CD4-positive, alpha-beta T cell treated with Interferon gamma for 1 hour (primary cell): ENCODE results near the gene FAM89B.
A peak's percentile ranks its signal among the peaks of the same experiment; 100 is the strongest.

Source experiments
- DNase-seq: peaks from one replicate; pipeline ENCODE4 v3.0.0-alpha.2; 2020

Gene FAM89B

DNA sequence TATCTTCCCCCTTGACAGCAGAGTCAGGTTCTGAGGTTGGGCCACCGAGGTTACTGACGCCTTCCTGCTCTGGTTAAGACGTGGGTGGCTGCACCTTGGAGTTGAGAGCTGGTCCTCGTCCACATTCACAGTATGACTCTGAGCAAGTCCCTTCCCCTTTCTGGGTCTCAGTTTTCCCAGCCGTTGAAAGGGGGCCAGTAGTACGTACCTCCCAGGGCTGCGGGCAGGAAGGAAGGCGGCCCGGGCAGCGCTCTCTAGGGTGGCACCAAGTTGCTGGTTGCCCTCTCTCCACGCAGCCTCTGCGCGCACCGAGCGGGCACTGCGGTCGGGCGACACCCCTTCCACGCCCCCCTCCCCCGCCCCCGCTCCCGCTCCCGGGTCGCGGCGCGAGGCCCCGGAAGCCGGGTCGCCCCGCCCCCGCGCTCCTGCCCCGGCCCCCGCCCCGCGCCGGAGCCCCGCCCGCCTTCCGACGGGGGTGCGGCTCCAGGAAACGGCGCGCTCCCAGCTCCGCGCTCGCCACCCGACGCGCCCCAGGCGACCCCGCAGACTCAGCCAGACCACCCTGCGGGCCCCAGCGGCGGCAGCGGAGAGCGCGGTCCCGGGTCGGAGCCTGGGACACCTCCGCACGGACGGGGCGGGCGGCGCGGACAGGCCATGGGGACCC, 3.4 kb downstream of the FAM89B start, which contains the start of gene EHBP1L1:
Gene EHBP1L1, plus strand, starts transcription at position 486 of the 664 bp plus-strand sequence. CDS start 250 bp downstream, outside the sequence.
- DNase-seq, result peak; percentile 84

DNA sequence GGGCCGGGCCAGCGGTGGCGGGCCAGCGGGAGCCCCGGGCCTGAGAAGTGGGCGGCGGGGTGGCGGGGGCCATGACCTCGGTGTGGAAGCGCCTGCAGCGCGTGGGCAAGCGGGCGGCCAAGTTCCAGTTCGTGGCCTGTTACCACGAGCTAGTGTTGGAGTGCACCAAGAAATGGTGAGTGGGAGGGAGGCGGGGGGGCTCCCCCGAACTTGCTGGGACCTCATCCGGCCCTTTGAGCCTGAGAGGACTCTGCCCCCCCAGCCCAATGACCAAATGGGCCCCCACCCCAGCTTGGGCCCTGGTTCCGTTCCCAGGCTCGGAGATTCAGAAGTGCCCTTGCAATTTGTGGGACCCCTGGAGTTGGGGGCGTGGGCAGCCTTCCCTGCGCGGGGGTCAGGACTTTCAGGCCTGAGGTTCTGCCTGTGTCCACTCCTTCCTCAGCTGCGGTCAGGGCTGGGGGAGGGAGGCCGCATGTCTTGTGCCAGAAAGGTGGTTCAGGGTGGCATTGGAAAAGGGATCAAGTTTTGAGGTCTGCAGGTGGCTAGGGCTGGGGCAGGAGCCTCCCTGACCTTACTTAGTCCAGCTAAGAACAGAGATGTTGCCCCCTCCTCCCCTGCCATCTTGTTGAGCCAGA, 4.0 kb downstream of the FAM89B start:
- no peak for DNase-seq

DNA sequence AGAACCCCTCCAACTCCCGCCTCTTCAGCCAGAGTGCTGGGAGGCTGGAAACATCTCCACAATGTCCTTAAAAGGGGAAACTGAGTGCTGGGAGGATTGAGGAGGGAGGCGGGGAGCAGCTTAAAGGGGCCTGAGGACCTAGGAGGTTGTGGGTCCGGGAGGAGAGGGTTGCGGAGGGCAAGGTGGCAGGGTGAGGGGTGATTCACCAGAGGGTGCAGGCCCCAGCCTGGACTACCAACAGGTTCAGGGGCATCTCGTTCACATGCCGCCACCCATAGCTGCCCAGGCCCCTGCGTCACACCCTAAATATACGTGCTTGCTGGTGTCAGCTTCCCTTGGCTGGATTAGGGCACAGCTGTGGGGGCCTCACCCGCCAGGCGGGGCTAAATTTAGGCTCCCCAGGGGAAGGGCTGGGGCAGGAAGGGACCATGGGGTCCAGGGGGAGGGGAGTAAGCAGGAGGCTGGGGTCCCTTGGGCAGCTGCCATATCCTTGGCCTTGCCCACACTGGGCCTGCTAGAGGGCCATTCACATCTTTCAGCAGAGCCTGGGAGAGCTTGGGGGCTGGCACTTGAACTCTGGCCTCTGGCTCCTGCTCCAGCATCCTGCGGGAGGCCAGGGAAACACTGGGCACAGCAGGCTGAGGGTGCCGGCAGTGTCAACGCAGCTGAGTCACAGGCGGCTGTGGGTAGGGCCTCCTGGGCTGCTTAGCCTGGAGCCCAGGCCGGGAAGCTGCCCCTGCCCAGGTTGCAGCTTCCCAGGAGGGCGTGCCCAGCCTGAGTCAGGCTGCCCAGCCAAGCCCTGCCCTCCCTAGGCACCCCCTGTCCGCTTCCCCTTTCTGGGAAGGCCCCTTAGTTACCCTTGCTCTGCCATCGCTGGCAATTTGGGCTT, 4.8 kb downstream of the FAM89B start:
- DNase-seq, result peak; percentile 79

DNA sequence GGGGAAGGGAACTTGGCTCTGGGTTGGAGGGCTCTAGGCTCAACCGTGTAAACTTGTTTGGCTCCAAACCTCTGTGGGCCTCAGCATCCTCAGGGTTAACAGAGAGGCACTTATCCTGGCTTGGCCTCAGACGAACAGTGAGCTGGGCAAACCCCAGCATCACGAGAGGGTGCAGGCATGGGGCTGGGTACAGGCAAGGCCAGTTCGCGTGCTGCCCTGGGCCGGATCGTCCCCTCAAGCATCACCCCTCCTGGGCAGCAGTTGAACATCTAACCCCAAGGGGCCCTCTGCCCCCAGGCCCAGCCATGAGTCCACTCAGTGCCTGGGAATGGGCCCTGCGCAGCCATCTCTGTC, 5.4 kb downstream of the FAM89B start:
- no peak for DNase-seq

DNA sequence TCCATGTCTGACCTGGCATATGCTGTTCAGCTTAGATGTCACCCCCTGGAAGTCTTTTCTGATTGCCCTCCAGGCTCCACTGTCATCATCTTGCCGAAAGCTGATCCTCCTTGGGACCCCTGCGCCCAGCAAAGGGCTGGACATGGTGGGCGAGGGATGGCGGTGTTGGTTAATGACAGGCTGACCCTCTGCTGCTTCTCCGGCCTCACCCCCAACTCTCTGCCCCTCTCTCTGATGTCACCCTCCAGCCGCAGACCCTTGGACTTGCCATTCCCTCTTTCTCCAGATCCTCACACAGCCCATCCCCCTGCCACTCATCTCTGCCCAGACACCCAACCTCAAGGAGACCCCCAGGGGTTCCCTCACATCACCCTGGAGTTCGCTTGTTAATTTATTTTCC, 5.8 kb downstream of the FAM89B start:
- DNase-seq, result no peak

DNA sequence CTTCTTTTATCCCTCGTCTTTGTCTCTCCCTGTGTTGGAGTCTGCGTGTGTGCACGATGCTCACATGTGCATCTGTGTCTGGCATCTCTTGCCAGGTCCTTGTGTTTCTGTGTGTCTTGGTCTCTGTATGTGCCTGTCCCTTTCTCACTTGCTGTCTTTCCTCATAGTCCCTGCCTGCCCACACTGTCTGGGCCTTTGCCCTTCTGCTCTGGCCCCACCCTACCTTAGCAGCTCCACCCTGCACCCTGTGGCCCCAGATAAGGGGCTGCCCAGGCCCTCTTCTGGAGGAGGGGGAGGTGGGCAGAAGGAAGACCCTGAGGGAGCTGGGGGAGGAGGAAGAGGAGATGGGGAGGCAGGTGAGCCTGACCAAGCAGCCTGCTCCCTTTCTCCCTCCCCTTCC, 6.3 kb downstream of the FAM89B start:
- no peak for DNase-seq

DNA sequence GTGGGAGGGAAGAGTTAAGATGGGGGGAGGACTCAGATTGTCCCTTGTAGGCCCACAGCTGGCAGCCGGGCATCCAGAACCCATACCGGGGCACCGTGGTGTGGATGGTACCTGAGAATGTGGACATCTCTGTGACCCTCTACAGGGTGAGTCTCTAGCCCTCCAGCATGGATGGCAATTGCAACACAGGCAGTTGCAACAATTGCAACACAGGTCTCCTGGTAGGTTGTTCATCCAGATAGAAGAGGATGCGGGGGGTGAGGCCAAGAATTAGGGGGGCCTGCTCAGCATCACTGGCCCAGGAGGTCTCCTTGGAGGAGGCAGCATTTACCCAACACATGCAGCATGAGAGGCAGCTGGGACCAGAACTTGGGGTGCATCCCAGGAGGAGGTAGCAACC, 7.0 kb downstream of the FAM89B start:
- no peak for DNase-seq

DNA sequence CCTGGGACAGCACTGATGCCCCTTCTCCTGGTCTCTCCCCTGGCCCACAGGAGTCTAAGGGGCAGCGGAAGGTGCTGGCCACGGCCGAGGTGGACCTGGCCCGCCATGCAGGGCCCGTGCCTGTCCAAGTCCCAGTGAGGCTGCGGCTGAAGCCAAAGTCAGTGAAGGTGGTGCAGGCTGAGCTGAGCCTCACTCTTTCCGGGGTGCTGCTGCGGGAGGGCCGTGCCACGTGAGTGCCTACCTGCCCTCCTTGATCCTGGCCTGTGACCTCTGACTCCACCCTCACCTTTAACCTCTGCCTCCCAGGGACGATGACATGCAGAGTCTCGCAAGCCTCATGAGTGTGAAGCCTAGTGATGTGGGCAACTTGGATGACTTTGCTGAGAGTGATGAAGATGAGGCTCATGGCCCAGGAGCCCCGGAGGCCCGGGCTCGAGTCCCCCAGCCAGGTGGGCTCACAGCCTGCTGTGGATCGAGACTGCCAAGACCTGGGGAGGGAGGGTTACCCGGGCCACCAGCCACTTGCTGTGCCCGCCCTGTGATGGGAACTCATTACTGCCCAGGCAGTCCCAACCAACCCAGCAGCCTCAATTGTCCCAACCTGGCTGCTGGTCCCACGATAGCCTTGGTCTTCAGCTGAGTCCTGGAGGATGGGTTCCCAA, 7.8 kb downstream of the FAM89B start:
- DNase-seq, result no peak

DNA sequence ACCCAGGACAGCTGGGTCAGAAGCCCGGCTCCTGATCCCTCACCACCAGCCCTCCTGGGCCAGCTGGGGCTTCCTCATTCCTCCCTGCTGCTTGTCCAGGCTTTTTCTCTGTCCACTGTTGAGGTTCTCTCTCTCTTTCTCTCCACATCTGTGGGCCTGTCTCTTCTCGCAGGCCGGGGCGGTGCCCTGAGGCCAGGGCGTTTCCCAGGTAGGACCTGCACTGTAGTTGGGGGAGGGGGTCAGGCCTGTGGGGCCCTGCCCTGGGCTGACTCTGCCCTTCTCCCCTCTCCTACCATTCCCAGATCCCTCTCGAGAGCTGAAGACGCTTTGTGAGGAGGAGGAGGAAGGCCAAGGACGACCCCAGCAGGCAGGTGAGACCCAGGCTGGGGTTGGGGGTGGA, 8.4 kb downstream of the FAM89B start:
- no peak for DNase-seq

DNA sequence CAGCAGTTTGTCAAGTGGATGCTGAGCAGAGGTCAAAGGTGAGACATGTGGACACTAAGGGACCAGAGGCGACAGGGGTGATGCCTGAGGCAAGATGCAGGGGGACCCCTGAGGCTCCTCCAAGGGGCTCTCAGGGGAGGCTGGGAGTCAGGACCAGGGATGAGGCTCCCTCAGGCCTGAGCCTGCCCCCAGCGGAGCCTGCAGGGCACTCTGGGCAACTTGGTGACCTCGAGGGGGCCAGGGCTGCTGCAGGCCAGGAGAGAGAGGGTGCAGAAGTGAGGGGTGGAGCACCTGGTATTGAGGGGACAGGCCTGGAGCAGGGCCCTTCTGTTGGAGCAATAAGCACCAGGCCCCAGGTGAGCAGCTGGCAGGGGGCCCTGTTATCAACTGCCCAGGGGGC, 9.6 kb downstream of the FAM89B start:
- DNase-seq, result no peak

DNA sequence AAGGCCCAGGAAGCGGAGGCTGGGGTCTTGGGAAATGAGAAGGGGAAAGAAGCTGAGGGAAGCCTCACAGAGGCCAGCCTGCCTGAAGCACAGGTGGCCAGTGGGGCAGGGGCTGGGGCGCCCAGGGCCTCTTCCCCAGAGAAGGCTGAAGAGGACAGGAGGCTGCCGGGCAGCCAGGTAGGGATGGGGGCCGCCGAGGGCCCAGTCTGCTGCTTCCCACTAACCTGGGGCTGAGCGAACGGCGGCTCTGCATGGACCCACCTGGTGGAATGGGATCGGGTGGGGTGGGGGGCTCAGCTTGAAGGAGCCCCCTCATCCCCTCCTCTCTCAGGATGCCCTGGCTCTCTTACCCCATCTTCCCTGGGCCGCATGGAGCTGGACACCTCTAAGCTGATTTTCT, 11.3 kb downstream of the FAM89B start:
- no peak for DNase-seq

DNA sequence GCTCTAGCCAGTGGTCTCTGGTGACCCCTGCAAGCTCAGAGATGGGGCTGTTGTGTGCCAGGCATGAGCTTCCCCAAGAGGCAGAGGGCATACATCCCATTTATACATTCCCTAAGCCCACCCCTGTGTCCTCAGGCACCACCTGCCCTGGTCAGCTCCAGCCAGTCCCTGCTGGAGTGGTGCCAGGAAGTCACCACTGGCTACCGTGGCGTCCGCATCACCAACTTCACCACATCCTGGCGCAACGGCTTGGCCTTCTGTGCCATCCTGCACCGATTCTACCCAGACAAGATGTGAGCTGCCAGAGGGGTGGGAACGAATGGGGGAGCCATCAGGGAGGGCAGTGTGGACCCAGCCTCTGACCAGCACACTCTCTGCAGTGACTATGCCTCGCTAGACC, 11.8 kb downstream of the FAM89B start:
- DNase-seq, result no peak

DNA sequence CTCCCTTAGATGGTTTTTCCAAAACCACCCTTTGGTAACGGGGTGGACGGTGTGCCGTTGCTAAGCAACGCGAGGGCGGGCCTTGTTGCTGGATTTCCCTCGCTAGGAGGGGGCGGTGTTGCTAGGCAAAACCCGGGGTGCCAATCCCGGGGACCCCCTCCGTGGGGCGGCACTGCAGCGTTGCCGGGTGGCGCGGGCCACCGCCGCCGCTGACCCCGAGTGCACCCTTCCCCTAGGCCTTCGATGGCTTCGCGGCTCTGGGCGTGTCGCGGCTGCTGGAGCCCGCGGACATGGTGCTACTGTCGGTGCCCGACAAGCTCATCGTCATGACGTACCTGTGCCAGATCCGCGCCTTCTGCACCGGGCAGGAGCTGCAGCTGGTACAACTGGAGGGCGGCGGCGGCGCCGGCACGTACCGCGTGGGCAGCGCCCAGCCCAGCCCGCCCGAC, 12.4 kb downstream of the FAM89B start:
- DNase-seq, result no peak

DNA sequence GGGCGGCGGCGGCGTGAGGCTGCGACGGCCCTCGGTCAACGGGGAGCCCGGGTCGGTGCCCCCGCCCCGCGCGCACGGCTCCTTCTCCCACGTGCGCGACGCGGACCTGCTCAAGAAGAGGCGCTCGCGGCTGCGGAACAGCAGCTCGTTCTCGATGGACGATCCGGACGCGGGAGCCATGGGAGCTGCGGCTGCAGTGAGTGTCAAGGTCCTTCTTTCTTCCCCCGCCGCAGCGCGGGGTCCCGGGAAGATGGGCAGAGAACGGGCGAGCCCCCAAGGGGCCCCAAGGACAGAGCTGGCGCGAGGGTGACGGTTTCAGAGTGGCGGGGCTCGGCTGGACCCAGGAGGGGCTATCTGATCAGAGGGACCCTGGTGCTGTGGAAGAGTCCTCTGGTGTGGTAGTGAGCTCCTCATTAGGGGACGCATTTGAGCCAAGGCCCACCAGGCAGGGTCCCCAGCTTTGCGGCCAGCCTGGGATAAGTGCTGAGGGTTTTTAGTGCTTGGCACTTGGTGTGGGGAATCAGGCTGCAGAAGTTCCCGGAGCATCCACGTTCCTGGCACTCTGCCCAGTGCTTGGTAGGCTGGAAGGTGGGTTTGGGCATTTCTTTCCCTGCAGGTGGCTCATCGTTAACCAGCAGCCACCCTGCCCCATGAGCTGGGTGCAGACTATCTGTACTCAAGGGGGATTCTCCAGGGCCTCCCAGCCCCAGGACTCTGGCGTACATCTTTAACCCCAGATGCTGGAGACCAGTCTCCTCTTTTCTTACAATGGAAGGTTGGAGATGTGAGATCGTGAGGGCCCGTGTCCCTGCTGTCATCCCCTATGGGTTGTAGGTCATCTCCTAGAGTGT, 13.3 kb downstream of the FAM89B start:
- DNase-seq, result no peak

DNA sequence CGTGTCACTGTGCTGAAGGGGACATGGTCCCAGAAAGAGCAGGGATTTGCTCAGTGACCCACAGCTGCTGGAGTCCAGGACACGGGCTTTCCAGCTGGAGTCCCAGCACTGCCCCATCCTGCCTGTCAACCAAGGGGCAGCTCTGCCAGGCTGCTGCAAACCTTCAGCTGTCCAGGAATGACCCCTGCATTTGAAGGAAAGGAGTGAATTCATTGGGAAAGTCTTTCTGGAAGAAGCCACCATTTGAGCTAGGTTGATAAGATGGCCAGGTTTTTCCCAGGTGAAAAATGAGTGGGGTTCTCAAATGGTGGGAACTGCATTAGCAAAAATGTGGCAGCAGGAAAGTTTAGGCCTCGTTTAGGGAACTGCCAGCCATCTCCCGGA, 13.9 kb downstream of the FAM89B start:
- no peak for DNase-seq

DNA sequence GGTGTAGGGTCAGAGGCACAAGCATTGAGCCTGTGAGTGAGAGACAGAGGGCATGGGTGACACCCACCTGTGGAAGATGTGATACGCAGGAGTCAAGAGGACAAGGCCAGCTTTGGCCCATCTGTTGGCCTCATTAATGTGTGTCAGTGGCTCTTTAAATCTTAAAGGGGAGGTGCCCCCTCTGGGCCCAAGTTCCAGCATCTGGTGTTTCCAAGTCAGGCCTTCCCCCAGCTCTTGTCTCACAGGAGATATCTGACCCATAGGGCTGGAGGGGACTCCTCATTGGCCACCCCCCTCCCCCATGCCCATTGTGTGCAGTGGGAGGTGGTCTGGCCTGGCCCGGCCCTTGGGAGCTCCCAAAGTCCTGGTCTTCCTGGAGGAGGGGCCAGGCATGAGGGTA, 14.3 kb downstream of the FAM89B start:
- DNase-seq, result no peak

DNA sequence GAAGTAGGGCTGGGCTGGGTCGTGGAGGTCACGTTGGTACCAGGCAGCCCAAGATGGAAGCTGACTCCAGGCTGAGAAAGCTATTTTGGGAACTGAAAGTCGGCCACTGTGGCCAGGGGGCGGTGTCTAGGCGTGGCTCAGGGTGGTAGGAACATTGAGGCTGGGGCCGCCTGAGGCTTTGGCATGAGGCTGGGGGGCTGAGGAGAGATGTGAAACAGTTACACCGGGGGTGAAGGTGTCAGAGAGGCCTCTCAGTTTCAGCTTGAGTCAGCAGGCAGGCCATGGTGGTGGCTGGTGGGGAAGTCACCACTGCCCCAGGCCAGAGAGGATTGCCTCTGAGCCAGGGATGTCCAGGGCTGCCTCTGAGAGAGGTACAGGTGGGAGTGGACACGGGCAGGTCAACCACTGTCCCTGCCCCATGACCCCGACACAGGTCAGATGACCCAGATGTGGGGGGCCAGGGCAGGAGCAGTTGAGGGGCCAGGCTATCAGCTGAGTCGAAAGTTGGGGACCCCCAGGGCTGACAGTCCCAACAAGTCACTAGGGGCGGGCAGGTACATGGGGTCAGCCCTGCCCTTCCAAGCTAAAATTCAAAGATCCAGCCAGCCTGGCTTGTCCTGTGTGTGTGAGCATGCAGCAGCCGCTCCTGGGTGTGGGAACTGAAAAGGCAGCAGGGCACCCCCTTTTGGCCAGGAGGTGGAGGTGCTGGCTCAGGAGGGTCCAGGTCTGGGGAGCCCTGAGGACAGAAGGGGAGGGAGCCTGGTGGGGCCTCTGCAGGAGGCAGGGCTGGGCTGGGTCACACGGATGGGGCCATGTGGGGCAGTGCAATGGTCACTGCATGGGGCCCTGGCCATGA, 16.1 kb downstream of the FAM89B start:
- DNase-seq, result peak; percentile 81

DNA sequence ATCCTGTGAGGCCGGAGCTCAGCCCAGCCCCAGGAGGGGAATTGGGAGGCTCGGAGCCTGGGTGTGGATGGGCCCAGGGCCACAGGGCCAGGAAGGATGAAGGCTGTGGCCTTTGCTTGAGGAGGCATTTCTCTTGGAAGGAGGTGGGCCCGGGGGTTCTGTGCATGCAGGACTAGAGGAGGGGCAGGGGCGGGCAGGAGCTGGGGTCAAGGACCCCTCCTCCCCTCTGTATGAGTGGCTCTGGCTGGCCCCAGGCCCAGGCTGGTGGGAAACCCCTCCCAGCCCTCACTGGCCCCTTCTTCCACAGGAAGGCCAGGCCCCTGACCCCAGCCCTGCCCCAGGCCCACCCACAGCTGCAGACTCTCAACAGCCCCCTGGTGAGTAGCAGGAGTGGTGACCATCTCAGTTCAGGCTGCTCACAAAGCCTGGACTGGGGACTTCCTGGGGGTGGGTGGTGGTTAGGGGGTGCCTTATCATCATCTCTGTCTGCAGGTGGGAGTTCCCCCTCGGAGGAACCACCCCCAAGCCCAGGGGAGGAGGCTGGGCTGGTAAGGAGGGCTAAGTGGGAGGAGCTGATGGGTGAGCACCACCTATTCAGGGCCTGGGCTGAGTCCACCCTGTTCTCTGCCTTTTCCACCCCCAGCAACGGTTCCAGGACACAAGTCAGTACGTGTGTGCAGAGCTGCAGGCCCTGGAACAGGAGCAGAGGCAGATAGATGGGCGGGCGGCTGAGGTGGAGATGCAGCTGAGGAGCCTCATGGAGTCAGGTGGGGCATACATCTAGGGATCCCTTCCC, 17.3 kb downstream of the FAM89B start:
- DNase-seq, result peak; percentile 50

DNA sequence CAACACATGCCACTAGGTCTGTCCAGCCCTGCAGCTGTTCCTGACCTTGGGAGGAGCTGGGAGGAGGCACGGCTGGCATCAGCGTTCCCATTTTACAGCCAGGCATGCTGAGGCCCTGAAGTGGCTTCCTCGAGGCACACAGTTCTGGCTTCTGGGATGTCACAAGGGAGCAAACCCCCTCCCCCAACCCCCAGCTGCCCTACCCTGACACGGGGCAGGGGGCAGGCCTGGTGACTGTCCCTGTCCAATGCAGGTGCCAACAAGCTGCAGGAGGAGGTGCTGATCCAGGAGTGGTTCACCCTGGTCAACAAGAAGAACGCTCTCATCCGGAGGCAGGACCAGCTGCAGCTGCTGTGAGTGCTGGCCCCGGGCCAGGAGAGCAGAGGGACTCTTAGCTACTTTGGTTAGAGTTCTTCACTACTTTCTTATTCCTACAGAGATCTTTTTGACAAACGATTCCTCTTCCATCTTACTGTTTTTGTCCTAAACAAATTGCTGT, 18.0 kb downstream of the FAM89B start:
- no peak for DNase-seq
